H1 (cell line): ENCODE measurements around the gene TMEM97. TPM values are rescaled to one million over a fixed set of nuclear protein-coding genes. Genes with fewer than 3 reads are reported as not detected.

Experiments
- CTCF ChIA-PET: fragments of 300-600 bp; sonication (Branson Sonifier 250); formaldehyde crosslinking; loops from one replicate; lab custom pipeline; 2021; ENCODE audit not compliant: partially characterized antibody; lab: Charles Lee
- POLR2A ChIA-PET: fragments of 300-600 bp; sonication (Branson Sonifier 250); formaldehyde crosslinking; loops from one replicate; lab custom pipeline; 2021; ENCODE audit warnings: inconsistent platforms; ENCODE audit not compliant: partially characterized antibody; lab: Charles Lee
- DNase-seq, 2 experiments: peaks; one replicate each; pipeline versions ENCODE4 v3.0.0 to v3.0.0-alpha.2; 2010 to 2022; ENCODE audit warnings: low spot score in 2 of 2, low read depth in 1 of 2, mixed read lengths in 1 of 2
- FAIRE-seq: peaks from 2 replicates; lab custom pipeline; 2011; peaks lifted over from hg19 to GRCh38; lab: Jason Lieb, UNC
- H2AFZ ChIP-seq: 2 replicates; pipeline ENCODE4 v1.8.1; 2012; ENCODE audit warnings: low read length, inconsistent platforms
- H2AK5ac ChIP-seq: 2 replicates; pipeline ENCODE4 v1.6.1; 2013; ENCODE audit warnings: low read depth, low read length
- H2BK120ac ChIP-seq: replicated peaks from 2 replicates; pipeline ENCODE3; 2013; ENCODE audit warnings: low read depth, low read length, inconsistent platforms
- H2BK12ac ChIP-seq: 2 replicates; pipeline ENCODE4 v1.6.1; 2013; ENCODE audit warnings: low read depth, low read length
- H2BK15ac ChIP-seq: 2 replicates; pipeline ENCODE4 v1.6.1; 2013; ENCODE audit warnings: low read length
- H2BK20ac ChIP-seq: 2 replicates; pipeline ENCODE4 v1.6.1; 2013; ENCODE audit warnings: low read length
- H2BK5ac ChIP-seq: 2 replicates; pipeline ENCODE4 v1.6.1; 2013; ENCODE audit warnings: low read depth, low read length
- H3K14ac ChIP-seq: 2 replicates; pipeline ENCODE4 v1.6.1; 2013; ENCODE audit warnings: inconsistent platforms; ENCODE audit not compliant: insufficient read length
- H3K18ac ChIP-seq: 2 replicates; pipeline ENCODE4 v1.6.1; 2013; ENCODE audit warnings: low read length; ENCODE audit errors: extremely low read depth
- H3K23ac ChIP-seq: 2 replicates; pipeline ENCODE4 v1.6.1; 2013; ENCODE audit warnings: inconsistent platforms; ENCODE audit not compliant: insufficient read length
- H3K23me2 ChIP-seq: 2 replicates; pipeline ENCODE4 v1.6.1; 2013; ENCODE audit warnings: low read depth, low read length
- H3K27ac ChIP-seq: 2 replicates; pipeline ENCODE4 v1.6.1; 2011; ENCODE audit warnings: low read depth, low read length, inconsistent platforms
- H3K27me3 ChIP-seq, 4 experiments: replicated peaks in 1 of 4; 1 replicate in 1 of 4; 2 replicates in 3 of 4; pipeline versions ENCODE4 v1.6.1 to v1.8.1; 2011 to 2013; ENCODE audit warnings: low read length in 3 of 4, mild to moderate bottlenecking in 3 of 4, inconsistent platforms in 2 of 4, mixed read lengths in 2 of 4, moderate library complexity in 1 of 4; ENCODE audit not compliant: control insufficient read depth in 3 of 4, insufficient read depth in 3 of 4; ENCODE audit errors: extremely low read depth in 1 of 4
- H3K36me3 ChIP-seq, 4 experiments: 2 replicates each; pipeline versions ENCODE4 v1.6.1 to v1.8.1; 2011 to 2013; ENCODE audit warnings: mild to moderate bottlenecking in 4 of 4, low read length in 3 of 4, moderate library complexity in 2 of 4, control low read depth in 1 of 4, inconsistent platforms in 1 of 4; ENCODE audit not compliant: insufficient read depth in 4 of 4, control insufficient read depth in 2 of 4
- H3K4ac ChIP-seq: replicated peaks from 2 replicates; pipeline ENCODE3; 2013; ENCODE audit warnings: low read length, low read depth, mixed read lengths, inconsistent platforms; ENCODE audit not compliant: insufficient read length
- H3K4me1 ChIP-seq, 4 experiments: replicated peaks in 1 of 4; 1 replicate in 1 of 4; 2 replicates in 3 of 4; pipeline versions ENCODE4 v1.6.1 to v1.8.1; 2011 to 2013; ENCODE audit warnings: low read length in 3 of 4, inconsistent platforms in 2 of 4, mixed read lengths in 1 of 4; ENCODE audit not compliant: insufficient read depth in 4 of 4, control insufficient read depth in 3 of 4
- H3K4me2 ChIP-seq, 2 experiments: 2 replicates each; pipeline versions ENCODE4 v1.6.1 to v1.8.1; 2011 to 2013; ENCODE audit warnings: low read depth in 2 of 2, low read length in 2 of 2, control low read depth in 1 of 2, inconsistent platforms in 1 of 2, mild to moderate bottlenecking in 1 of 2; ENCODE audit not compliant: insufficient read depth in 1 of 2
- H3K4me3 ChIP-seq, 4 experiments: fragments of 200-600, 300-600 bp in 1 of 4; sonication (generic), shearing (Covaris generic), sonication (Bioruptor Twin) in 1 of 4; 2 replicates each; pipeline versions ENCODE4 v1.5.1 to v1.8.1; 2011 to 2016; ENCODE audit warnings: low read length in 4 of 4, low read depth in 3 of 4, control low read depth in 2 of 4, inconsistent platforms in 2 of 4, mild to moderate bottlenecking in 2 of 4, mixed read lengths in 1 of 4, moderate library complexity in 1 of 4; ENCODE audit not compliant: insufficient read depth in 2 of 4; ENCODE audit errors: extremely low read depth in 1 of 4
- H3K56ac ChIP-seq: replicated peaks from 2 replicates; pipeline ENCODE3; 2013; ENCODE audit warnings: low read depth, mild to moderate bottlenecking, mixed read lengths, low read length, inconsistent platforms; ENCODE audit not compliant: insufficient read length
- H3K79me1 ChIP-seq: 2 replicates; pipeline ENCODE4 v1.6.1; 2013; ENCODE audit warnings: low read depth, low read length, control low read depth
- H3K79me2 ChIP-seq, 2 experiments: 2 replicates each; pipeline versions ENCODE4 v1.6.1 to v1.8.1; 2012 to 2013; ENCODE audit warnings: low read length in 2 of 2, mild to moderate bottlenecking in 2 of 2, inconsistent platforms in 1 of 2; ENCODE audit not compliant: insufficient read depth in 2 of 2, control insufficient read depth in 1 of 2
- H3K9ac ChIP-seq, 4 experiments: replicated peaks in 1 of 4; 1 replicate in 1 of 4; 2 replicates in 3 of 4; pipeline versions ENCODE4 v1.6.1 to v1.8.1; 2011 to 2013; ENCODE audit warnings: low read depth in 3 of 4, low read length in 3 of 4, control low read depth in 2 of 4, mild to moderate bottlenecking in 2 of 4, moderate library complexity in 2 of 4, inconsistent platforms in 1 of 4; ENCODE audit errors: extremely low read depth in 1 of 4
- H3K9me3 ChIP-seq, 2 experiments: 2 replicates each; pipeline versions ENCODE4 v1.6.1 to v1.8.1; 2012 to 2013; ENCODE audit warnings: mild to moderate bottlenecking in 2 of 2, moderate library complexity in 2 of 2, control low read depth in 1 of 2, inconsistent platforms in 1 of 2, low read depth in 1 of 2, low read length in 1 of 2, mixed read lengths in 1 of 2; ENCODE audit not compliant: insufficient read depth in 2 of 2
- H4K20me1 ChIP-seq, 2 experiments: replicated peaks in 1 of 2; 2 replicates each; pipeline versions ENCODE3 to v1.8.1; 2011 to 2013; ENCODE audit warnings: inconsistent platforms in 2 of 2, low read length in 2 of 2, mild to moderate bottlenecking in 1 of 2; ENCODE audit not compliant: insufficient read depth in 2 of 2, control insufficient read depth in 1 of 2
- H4K5ac ChIP-seq: 2 replicates; pipeline ENCODE4 v1.6.1; 2013; ENCODE audit warnings: low read length, low read depth, mixed read lengths, inconsistent platforms; ENCODE audit not compliant: insufficient read length
- H4K8ac ChIP-seq: 2 replicates; pipeline ENCODE4 v1.8.0; 2013; ENCODE audit warnings: mild to moderate bottlenecking, moderate library complexity, low read length, inconsistent platforms; ENCODE audit not compliant: insufficient read depth; ENCODE audit errors: extremely low read depth
- H4K91ac ChIP-seq: replicated peaks from 2 replicates; pipeline ENCODE3; 2013; ENCODE audit warnings: low read length, mixed read lengths, inconsistent platforms; ENCODE audit not compliant: insufficient read length
- CREB1 ChIP-seq: IDR thresholded peaks from 2 replicates; pipeline ENCODE4 v1.6.1; 2012; ENCODE audit warnings: inconsistent platforms
- EZH2 ChIP-seq: fragments of 200-600 bp; sonication (generic); IDR thresholded peaks from 2 replicates; pipeline ENCODE4 v1.7.1; 2012; ENCODE audit warnings: low read depth, mild to moderate bottlenecking, moderate library complexity, low read length, inconsistent platforms; ENCODE audit not compliant: severe bottlenecking
- NANOG ChIP-seq: IDR thresholded peaks from 2 replicates; pipeline ENCODE4 v1.6.1; 2011; ENCODE audit warnings: low read length, low read depth, mild to moderate bottlenecking, inconsistent platforms; ENCODE audit not compliant: insufficient read depth, poor library complexity, severe bottlenecking
- NRF1 ChIP-seq: IDR thresholded peaks from 2 replicates; pipeline ENCODE4 v1.6.1; 2011; ENCODE audit warnings: mild to moderate bottlenecking, low read depth, low read length, improper control_type of control experiment
- POLR2AphosphoS5 ChIP-seq: IDR thresholded peaks from 2 replicates; pipeline ENCODE4 v1.6.1; 2011; ENCODE audit warnings: low read depth, low read length
- RBBP5 ChIP-seq: IDR thresholded peaks from 2 replicates; pipeline ENCODE4 v1.7.1; 2012; ENCODE audit warnings: low read depth, mild to moderate bottlenecking, inconsistent platforms, low read length, moderate library complexity, borderline replicate concordance
- RFX5 ChIP-seq: IDR thresholded peaks from 2 replicates; pipeline ENCODE4 v1.6.1; 2011; ENCODE audit warnings: low read depth, low read length, improper control_type of control experiment, borderline replicate concordance
- SIN3A ChIP-seq, 2 experiments: IDR thresholded peaks in 1 of 2; conservative IDR thresholded peaks in 1 of 2; 2 replicates each; pipeline ENCODE4 v1.6.1; 2011 to 2012; ENCODE audit warnings: low read length in 2 of 2, improper control_type of control experiment in 1 of 2, low read depth in 1 of 2, mild to moderate bottlenecking in 1 of 2
- TAF1 ChIP-seq: IDR thresholded peaks from 2 replicates; pipeline ENCODE4 v1.6.1; 2011; ENCODE audit warnings: mild to moderate bottlenecking, low read depth, low read length
- TCF12 ChIP-seq: IDR thresholded peaks from 2 replicates; pipeline ENCODE4 v1.6.1; 2011; ENCODE audit warnings: low read depth, mild to moderate bottlenecking, low read length
- TEAD4 ChIP-seq: IDR thresholded peaks from 2 replicates; pipeline ENCODE4 v1.6.1; 2012; ENCODE audit warnings: low read depth, low read length, inconsistent platforms, mixed read lengths
- WGBS, 2 experiments: shearing (Covaris generic) in 1 of 2; methylation state at CpG; one replicate each; pipeline versions ENCODE4 v1.1.6 to v1.1.7; 2013 to 2015; ENCODE audit warnings: low lambda C conversion rate in 2 of 2, mixed read lengths in 2 of 2, inconsistent platforms in 1 of 2, low coverage in 1 of 2, missing lambda C conversion rate in 1 of 2; ENCODE audit not compliant: insufficient replicate concordance in 2 of 2, insufficient coverage in 1 of 2, insufficient read length in 1 of 2; ENCODE audit errors: extremely low coverage in 1 of 2, missing lambda C conversion rate in 1 of 2; 5-methylcytosine and 5-hydroxymethylcytosine counted together
- polyA plus RNA-seq, 7 experiments: library from polyadenylated mRNA; depleted of rRNA in 3 of 7; stranded (reverse) in 5 of 7; unstranded in 2 of 7; fragments of >200 nt in 5 of 7; fragments of 200-250 nt in 2 of 7; gene quantifications; 1 replicate in 5 of 7; 2 replicates in 1 of 7; 4 replicates in 1 of 7; pipeline versions ENCODE4 v1.2.1 to v1.2.3, GENCODE V29; 2011 to 2013; ENCODE audit warnings: missing spikeins in 2 of 7, mixed read lengths in 2 of 7
- total RNA-seq: library from RNA; stranded (reverse); fragmentation: NEBNext Ultra II Directional; extraction: Animal tissue kit (Norgen Biotek cat#: 25700); gene quantifications from 2 replicates; pipeline ENCODE4 v1.2.1, GENCODE V29; 2021
- TF ChIP-seq, protein P1 (sequence below): IDR thresholded peaks from 2 replicates; pipeline ENCODE4 v1.6.1; 2011; ENCODE audit warnings: low read depth, mild to moderate bottlenecking, low read length; ENCODE audit not compliant: insufficient read depth
- TF ChIP-seq, protein P2 (sequence below): IDR thresholded peaks from 2 replicates; pipeline ENCODE4 v1.6.1; 2011; ENCODE audit warnings: low read length, improper control_type of control experiment

TMEM97 gene
- total and polyA plus RNA-seq, 2 of the 8 experiments (the other 6 are each of a cell fraction or from before 2014, with no cell fraction given), result 126 to 130 TPM

DNA sequence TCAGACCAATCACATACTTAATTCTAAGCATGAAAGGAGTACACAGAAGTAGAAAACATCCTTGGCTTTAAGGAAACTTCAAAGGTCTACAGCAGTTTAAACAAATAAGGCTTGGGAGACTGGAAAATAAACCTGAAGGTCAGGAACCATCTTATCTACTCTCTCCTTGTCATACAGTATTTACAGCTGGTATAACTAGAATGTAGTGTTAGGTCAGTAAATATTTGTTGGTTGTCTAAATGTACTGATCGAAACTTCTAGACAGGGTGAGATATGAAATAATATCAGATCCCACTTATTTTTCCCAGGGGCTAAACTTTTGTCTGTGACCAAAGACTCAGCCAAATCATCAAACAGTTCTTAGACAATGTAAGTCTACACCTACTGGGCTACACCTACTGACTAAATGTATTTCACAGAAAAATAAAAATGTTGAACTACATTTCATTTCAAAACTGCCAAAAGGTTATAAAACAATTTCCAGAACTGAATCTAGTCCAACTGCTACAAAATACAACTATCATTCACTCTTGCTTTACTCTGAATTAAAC is 27.1 kb upstream of the TMEM97 start:
- H2BK5ac ChIP-seq, result no peak overlapping the region
- POLR2A ChIA-PET, result no interaction called here
- H4K8ac ChIP-seq, result no peak overlapping the region
- no peaks in the 10 kb centered on the region for H3K4me1 ChIP-seq
- no peak for DNase-seq
- H3K18ac ChIP-seq, result no peak overlapping the region
- no peak overlapping the region for H3K23ac ChIP-seq
- H2BK120ac ChIP-seq, result no peak overlapping the region
- no peaks in the 10 kb centered on the region for H3K9me3 ChIP-seq
- H2AK5ac ChIP-seq, result no peak overlapping the region
- no peak overlapping the region for H2AFZ ChIP-seq
- CTCF ChIA-PET, result no interaction called here
- no peaks in the 10 kb centered on the region for H3K36me3 ChIP-seq
- no peak overlapping the region for H3K4ac ChIP-seq
- no peaks in the 10 kb centered on the region for H4K20me1 ChIP-seq
- FAIRE-seq, result no peak
- H2BK20ac ChIP-seq, result no peak overlapping the region
- no peaks in the 10 kb centered on the region for H3K79me2 ChIP-seq
- H3K27me3 ChIP-seq, result no peaks in the 10 kb centered on the region
- WGBS, 2 experiments, result 96% methylated on average over 1 of the region's 1 CpG; no CpG with 5 or more reads in 1 of the 2 experiments
- no peak overlapping the region for H3K27ac ChIP-seq
- no peak overlapping the region for H4K91ac ChIP-seq
- no peaks in the 10 kb centered on the region for H3K79me1 ChIP-seq
- H2BK15ac ChIP-seq, result no peak overlapping the region
- H2BK12ac ChIP-seq, result no peak overlapping the region
- H3K14ac ChIP-seq, result no peak overlapping the region
- H3K4me2 ChIP-seq, result no peak overlapping the region
- no peak overlapping the region for H3K9ac ChIP-seq
- no peak overlapping the region for H4K5ac ChIP-seq
- H3K56ac ChIP-seq, result no peak overlapping the region
- H3K4me3 ChIP-seq, result no peak overlapping the region
- H3K23me2 ChIP-seq, result no peaks in the 10 kb centered on the region
- TF ChIP-seq SIN3A (conservative IDR thresholded peaks at IDR 0.05 in 1 of 2, IDR thresholded peaks at IDR 0.05 in 1 of 2; ENCODE audit: low read depth in 1 of 2, low read length in 2 of 2) (no peak), TAF1 (no peak), RBBP5 (no peak), EZH2 (no peak), NANOG (no peak), TCF12 (no peak), TEAD4 (no peak), CREB1 (no peak), POLR2AphosphoS5 (no peak), NRF1 (no peak), RFX5 (no peak)
- TF ChIP-seq, protein P1, sequence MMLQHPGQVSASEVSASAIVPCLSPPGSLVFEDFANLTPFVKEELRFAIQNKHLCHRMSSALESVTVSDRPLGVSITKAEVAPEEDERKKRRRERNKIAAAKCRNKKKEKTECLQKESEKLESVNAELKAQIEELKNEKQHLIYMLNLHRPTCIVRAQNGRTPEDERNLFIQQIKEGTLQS, result no peak
- TF ChIP-seq, protein P2, sequence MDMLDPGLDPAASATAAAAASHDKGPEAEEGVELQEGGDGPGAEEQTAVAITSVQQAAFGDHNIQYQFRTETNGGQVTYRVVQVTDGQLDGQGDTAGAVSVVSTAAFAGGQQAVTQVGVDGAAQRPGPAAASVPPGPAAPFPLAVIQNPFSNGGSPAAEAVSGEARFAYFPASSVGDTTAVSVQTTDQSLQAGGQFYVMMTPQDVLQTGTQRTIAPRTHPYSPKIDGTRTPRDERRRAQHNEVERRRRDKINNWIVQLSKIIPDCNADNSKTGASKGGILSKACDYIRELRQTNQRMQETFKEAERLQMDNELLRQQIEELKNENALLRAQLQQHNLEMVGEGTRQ, result no peak
